ENCODE data around the gene ABCD4. TPM values are rescaled to one million over a fixed set of nuclear protein-coding genes. Genes with fewer than 3 reads are reported as not detected.

ABCD4 gene
- total RNA-seq, 1 experiment from 2014 or later, result 15.5 TPM

- DNase-seq (ENCODE audit: low read depth, low spot score), result no peak
- in situ Hi-C loops (cut with HindIII; ENCODE audit: low pct_unique_long_range_greater_than_20kb, low sequenced_read_pairs), result no loop called here
These were observed 57.4 kb downstream of the ABCD4 start for GRCh38 chr14:74245292-74245691.

- no peak for DNase-seq (ENCODE audit: low read depth, low spot score)
- in situ Hi-C loops (cut with HindIII; ENCODE audit: low pct_unique_long_range_greater_than_20kb, low sequenced_read_pairs), result no loop called here
These were observed 58.6 kb downstream of the ABCD4 start for GRCh38 chr14:74244115-74244514.

GRCh38 chr14:74243051-74243450 lies 59.7 kb downstream of the ABCD4 start:
- no peak for DNase-seq (ENCODE audit: low read depth, low spot score)
- in situ Hi-C loops (cut with HindIII; ENCODE audit: low pct_unique_long_range_greater_than_20kb, low sequenced_read_pairs), result no loop called here

- in situ Hi-C loops (cut with HindIII; ENCODE audit: low pct_unique_long_range_greater_than_20kb, low sequenced_read_pairs), result no loop called here
- no peak for DNase-seq (ENCODE audit: low read depth, low spot score)
These were observed 60.0 kb downstream of the ABCD4 start for GRCh38 chr14:74242780-74243042.

GRCh38 chr14:74242021-74242779 lies 60.5 kb downstream of the ABCD4 start:
- in situ Hi-C loops (cut with HindIII; ENCODE audit: low pct_unique_long_range_greater_than_20kb, low sequenced_read_pairs), result no loop called here
- DNase-seq (ENCODE audit: low read depth, low spot score), result no peak

GRCh38 chr14:74241652-74242017 lies 61.1 kb downstream of the ABCD4 start:
- DNase-seq (ENCODE audit: low read depth, low spot score), result no peak
- in situ Hi-C loops (cut with HindIII; ENCODE audit: low pct_unique_long_range_greater_than_20kb, low sequenced_read_pairs), result no loop called here

GRCh38 chr14:74240794-74241651 lies 61.7 kb downstream of the ABCD4 start:
- in situ Hi-C loops (cut with HindIII; ENCODE audit: low pct_unique_long_range_greater_than_20kb, low sequenced_read_pairs), result no loop called here
- no peak for DNase-seq (ENCODE audit: low read depth, low spot score)

- DNase-seq (ENCODE audit: low read depth, low spot score), result no peak
- in situ Hi-C loops (cut with HindIII; ENCODE audit: low pct_unique_long_range_greater_than_20kb, low sequenced_read_pairs), result no loop called here
These were observed 62.6 kb downstream of the ABCD4 start for GRCh38 chr14:74239848-74240793.

- DNase-seq (ENCODE audit: low read depth, low spot score), result no peak
- in situ Hi-C loops (cut with HindIII; ENCODE audit: low pct_unique_long_range_greater_than_20kb, low sequenced_read_pairs), result no loop called here
These were observed 63.5 kb downstream of the ABCD4 start, which contains the start of gene VSX2 for GRCh38 chr14:74238974-74239847. TSS of gene VSX2 (plus strand) at chr14:74239449. CDS start at chr14:74239562, 113 bp downstream.

- in situ Hi-C loops (cut with HindIII; ENCODE audit: low pct_unique_long_range_greater_than_20kb, low sequenced_read_pairs), result no loop called here
- DNase-seq (ENCODE audit: low read depth, low spot score), result no peak
These were observed 65.3 kb downstream of the ABCD4 start for GRCh38 chr14:74237441-74237840.

Other genes with a start within 250 kb of the ABCD4 start
- gene ALDH6A1, start 218.5 kb downstream of the ABCD4 start, total RNA-seq (2014; rRNA removed; shearing (Covaris generic)), result 11.2 and 12.9 TPM in 2 replicates
- gene LIN52, start 218.0 kb downstream of the ABCD4 start, total RNA-seq (2014; rRNA removed; shearing (Covaris generic)), result 10.5 and 11.8 TPM in 2 replicates
- not detected in 2 replicates for gene VSX2, start 63.5 kb downstream of the ABCD4 start, total RNA-seq (2014; rRNA removed; shearing (Covaris generic))
- not detected in 2 replicates for gene VRTN, start 45.5 kb upstream of the ABCD4 start, total RNA-seq (2014; rRNA removed; shearing (Covaris generic))
- not detected in 2 replicates for gene SYNDIG1L, start 123.3 kb upstream of the ABCD4 start, total RNA-seq (2014; rRNA removed; shearing (Covaris generic))
- gene NPC2, start 190.4 kb upstream of the ABCD4 start, total RNA-seq (2014; rRNA removed; shearing (Covaris generic)), result 549 and 635 TPM in 2 replicates
- gene ISCA2, start 190.8 kb upstream of the ABCD4 start, total RNA-seq (2014; rRNA removed; shearing (Covaris generic)), result 28.3 and 36.6 TPM in 2 replicates